Naive thymus-derived CD8-positive, alpha-beta T cell (primary cell): ENCODE results near the gene DUSP16. TPM values are rescaled to one million over a fixed set of nuclear protein-coding genes. Genes with fewer than 3 reads are reported as not detected.
"Not testable (repeated sequence)": the region's sequence is repeated elsewhere in the genome, so short reads cannot be mapped to it uniquely, and the experiment has no call there.

Experiments
- ATAC-seq, 2 donors: fragments of 150-1000 bp; cut with Tn5 transposase in 1 of 2; sonication (Bioruptor Pico), chemical (Tn5 transposase) in 1 of 2; 1 replicate in 1 of 2; 2 replicates in 1 of 2; pipeline ENCODE4 v1.10.0; 2021; ENCODE audit warnings: mild to moderate bottlenecking in 2 of 2, moderate library complexity in 2 of 2
- POLR2A ChIA-PET: fragments of 350-600 bp; sonication (Branson Sonifier 250); formaldehyde crosslinking; loops from one replicate; lab custom pipeline; 2021; ENCODE audit warnings: antibody characterized with exemption; lab: Charles Lee
- DNase-seq, 10 donors: peaks; one replicate each; pipeline versions ENCODE4 v3.0.0 to v3.0.0-alpha.2; 2020 to 2022
- H3K27ac Mint-ChIP-seq, 10 donors: one replicate each; pipeline ENCODE4 v1.8.0; 2020 to 2022; ENCODE audit warnings: mild to moderate bottlenecking in 10 of 10, mixed read lengths in 10 of 10, moderate library complexity in 4 of 10, inconsistent platforms in 1 of 10
- H3K27me3 Mint-ChIP-seq, 5 donors: one replicate each; pipeline ENCODE4 v1.8.0; 2021 to 2022; ENCODE audit warnings: mixed read lengths in 5 of 5
- H3K36me3 Mint-ChIP-seq, 3 donors: one replicate each; pipeline ENCODE4 v1.8.0; 2020 to 2022; ENCODE audit warnings: mixed read lengths in 3 of 3, mild to moderate bottlenecking in 2 of 3, inconsistent platforms in 1 of 3
- H3K4me1 Mint-ChIP-seq, 4 donors: one replicate each; pipeline ENCODE4 v1.8.0; 2021 to 2022; ENCODE audit warnings: mixed read lengths in 4 of 4
- H3K4me3 Mint-ChIP-seq, 10 donors: one replicate each; pipeline ENCODE4 v1.8.0; 2020 to 2022; ENCODE audit warnings: mild to moderate bottlenecking in 10 of 10, mixed read lengths in 10 of 10, moderate library complexity in 6 of 10, inconsistent platforms in 1 of 10
- H3K9me3 Mint-ChIP-seq, 9 donors: one replicate each; pipeline ENCODE4 v1.8.0; 2020 to 2022; ENCODE audit warnings: mixed read lengths in 9 of 9, mild to moderate bottlenecking in 3 of 9, inconsistent platforms in 1 of 9, moderate library complexity in 1 of 9
- polyA plus RNA-seq, 3 donors: library from polyadenylated mRNA; unstranded; fragments of 300-500 nt; fragmentation: Illumina TruSeq; gene quantifications; one replicate each; pipeline ENCODE4 v1.2.3, GENCODE V29; 2021
- total RNA-seq, 8 experiments: library from RNA in 2 of 8; stranded (reverse) in 2 of 8; gene quantifications; one replicate each; pipeline ENCODE4 v1.2.3 and lab custom pipeline; 2021 to 2026

The DUSP16 gene
- total and polyA plus RNA-seq, 5 experiments from 2014 or later, result 4.5 to 30.4 (median 4.7) TPM

- ATAC-seq, result peak; percentile 72 to 78
- peaks cover 0 to 9% (median 0%) of the 10 kb centered on the region in 9 donors for H3K9me3 Mint-ChIP-seq
- peak in 3 of 10 donors; percentile 11 to 26 (median 14) for DNase-seq
- H3K27me3 Mint-ChIP-seq, result no peaks in the 10 kb centered on the region
- peaks cover 23 to 41% (median 39%) of the 10 kb centered on the region in 4 donors for H3K4me1 Mint-ChIP-seq
- peak overlapping the region; percentile 87 to 97 (median 94) for H3K27ac Mint-ChIP-seq
- POLR2A ChIA-PET, result interaction anchor here (0.6 to 1.3 kb wide), 4 partner anchors 9 to 93 kb away, joined by 3 to 5 read pairs (median 4); partner anchors contain the start of gene DUSP16
- peak overlapping the region; percentile 4 to 65 (median 34) for H3K4me3 Mint-ChIP-seq
- peaks cover 0 to 3% (median 3%) of the 10 kb centered on the region in 3 donors for H3K36me3 Mint-ChIP-seq
These were observed 34.8 kb downstream of the DUSP16 start for GRCh38 chr12:12527820-12528296.

GRCh38 chr12:12524128-12524527 is 38.5 kb downstream of the DUSP16 start:
- H3K36me3 Mint-ChIP-seq, result peaks cover 11 to 18% (median 17%) of the 10 kb centered on the region in 3 donors
- peak overlapping the region in 2 of 10 donors; percentile 34 to 82 for H3K27ac Mint-ChIP-seq
- no peak overlapping the region for H3K4me3 Mint-ChIP-seq
- no peak for DNase-seq
- H3K4me1 Mint-ChIP-seq, result peaks cover 24 to 52% (median 35%) of the 10 kb centered on the region in 4 donors
- ATAC-seq, result no peak
- peaks cover 0 to under 1% (median 0%) of the 10 kb centered on the region in 9 donors for H3K9me3 Mint-ChIP-seq
- POLR2A ChIA-PET, result no interaction called here
- H3K27me3 Mint-ChIP-seq, result no peaks in the 10 kb centered on the region

- DNase-seq, result no peak
- POLR2A ChIA-PET, result interaction anchor here (1.1 kb wide), 1 partner anchor 165 kb away, joined by 3 read pairs; no protein-coding TSS in a partner anchor
- Mint-ChIP-seq H3K27ac (peak overlapping the region in 1 of 10 donors; percentile 48), H3K36me3 (peaks cover 18 to 26% (median 22%) of the 10 kb centered on the region in 3 donors), H3K27me3 (no peaks in the 10 kb centered on the region), H3K4me1 (peaks cover 20 to 45% (median 26%) of the 10 kb centered on the region in 4 donors), H3K4me3 (no peak overlapping the region), H3K9me3 (no peaks in the 10 kb centered on the region)
- ATAC-seq, result no peak
These were observed 39.4 kb downstream of the DUSP16 start for GRCh38 chr12:12523229-12523628.

GRCh38 chr12:12522657-12523056 is 40.0 kb downstream of the DUSP16 start:
- Mint-ChIP-seq H3K36me3 (peaks cover 18 to 31% (median 26%) of the 10 kb centered on the region in 3 donors), H3K27ac (peak overlapping the region in 3 of 10 donors; percentile 37 to 45 (median 43)), H3K4me1 (peaks cover 16 to 39% (median 21%) of the 10 kb centered on the region in 4 donors)
- H3K9me3 Mint-ChIP-seq, H3K27me3 Mint-ChIP-seq, DNase-seq, H3K4me3 Mint-ChIP-seq, ATAC-seq: not testable (repeated sequence)
- POLR2A ChIA-PET, result interaction anchor here (1.1 kb wide), 1 partner anchor 165 kb away, joined by 3 read pairs; no protein-coding TSS in a partner anchor

- Mint-ChIP-seq H3K27me3 (no peaks in the 10 kb centered on the region), H3K9me3 (no peaks in the 10 kb centered on the region), H3K27ac (peak overlapping the region in 2 of 10 donors; percentile 37 to 53), H3K36me3 (peaks cover 26 to 39% (median 34%) of the 10 kb centered on the region in 3 donors), H3K4me3 (no peak overlapping the region), H3K4me1 (peaks cover 11 to 36% (median 17%) of the 10 kb centered on the region in 4 donors)
- ATAC-seq, result no peak
- DNase-seq, result no peak
- POLR2A ChIA-PET, result interaction anchor here (1.2 kb wide), 1 partner anchor 80 kb away, joined by 3 read pairs; no protein-coding TSS in a partner anchor
These were observed 40.8 kb downstream of the DUSP16 start for GRCh38 chr12:12521888-12522287.

- H3K27ac Mint-ChIP-seq, result peak overlapping the region in 1 of 10 donors; percentile 54
- DNase-seq (no peak), ATAC-seq (no peak)
- H3K9me3 Mint-ChIP-seq, result no peaks in the 10 kb centered on the region
- no peaks in the 10 kb centered on the region for H3K27me3 Mint-ChIP-seq
- peaks cover 27 to 44% (median 38%) of the 10 kb centered on the region in 3 donors for H3K36me3 Mint-ChIP-seq
- H3K4me3 Mint-ChIP-seq, result no peak overlapping the region
- POLR2A ChIA-PET, result interaction anchor here (1.2 kb wide), 1 partner anchor 79 kb away, joined by 3 read pairs; no protein-coding TSS in a partner anchor
- H3K4me1 Mint-ChIP-seq, result peaks cover 4 to 31% (median 11%) of the 10 kb centered on the region in 4 donors
These were observed 41.6 kb downstream of the DUSP16 start for GRCh38 chr12:12521044-12521485.

- ATAC-seq (no peak), DNase-seq (no peak)
- H3K4me3 Mint-ChIP-seq, result no peak overlapping the region
- H3K4me1 Mint-ChIP-seq, result peaks cover 4 to 31% (median 8%) of the 10 kb centered on the region in 4 donors
- POLR2A ChIA-PET, result interaction anchor here (0.6 kb wide), 1 partner anchor 146 kb away, joined by 4 read pairs; no protein-coding TSS in a partner anchor
- H3K27ac Mint-ChIP-seq, result no peak overlapping the region
- no peaks in the 10 kb centered on the region for H3K9me3 Mint-ChIP-seq
- H3K27me3 Mint-ChIP-seq, result no peaks in the 10 kb centered on the region
- peaks cover 27 to 49% (median 38%) of the 10 kb centered on the region in 3 donors for H3K36me3 Mint-ChIP-seq
These were observed 42.4 kb downstream of the DUSP16 start for GRCh38 chr12:12520273-12520672.

- Mint-ChIP-seq H3K4me1 (peaks cover 4 to 31% (median 8%) of the 10 kb centered on the region in 4 donors), H3K4me3 (no peak overlapping the region), H3K27me3 (no peaks in the 10 kb centered on the region), H3K36me3 (peaks cover 27 to 52% (median 41%) of the 10 kb centered on the region in 3 donors), H3K27ac (peak overlapping the region in 2 of 10 donors; percentile 13 to 53), H3K9me3 (no peaks in the 10 kb centered on the region)
- POLR2A ChIA-PET, result interaction anchor here (0.5 to 1.2 kb wide), 4 partner anchors 9 to 146 kb away, joined by 3 to 4 read pairs (median 4); no protein-coding TSS in a partner anchor
- DNase-seq (no peak), ATAC-seq (no peak)
These were observed 43.2 kb downstream of the DUSP16 start for GRCh38 chr12:12519354-12519998.

- POLR2A ChIA-PET, result interaction anchor here (1.0 to 1.2 kb wide), 2 partner anchors 9 to 33 kb away, joined by 3 to 4 read pairs; no protein-coding TSS in a partner anchor
- H3K27ac Mint-ChIP-seq, result no peak overlapping the region
These were observed 43.7 kb downstream of the DUSP16 start for GRCh38 chr12:12518919-12519318.

GRCh38 chr12:12518464-12518845 is 44.2 kb downstream of the DUSP16 start:
- Mint-ChIP-seq H3K27me3 (no peaks in the 10 kb centered on the region), H3K9me3 (no peaks in the 10 kb centered on the region), H3K4me3 (no peak overlapping the region), H3K4me1 (peaks cover 3 to 24% (median 6%) of the 10 kb centered on the region in 4 donors), H3K27ac (peak overlapping the region in 1 of 10 donors; percentile 33), H3K36me3 (peaks cover 27 to 58% (median 44%) of the 10 kb centered on the region in 3 donors)
- DNase-seq, result no peak
- no peak for ATAC-seq
- POLR2A ChIA-PET, result interaction anchor here (1.0 to 1.2 kb wide), 2 partner anchors 10 to 33 kb away, joined by 3 to 4 read pairs; no protein-coding TSS in a partner anchor

More at GRCh38 chr12:12518919-12519318, 43.7 kb downstream of the DUSP16 start:
- Mint-ChIP-seq H3K27me3 (no peaks in the 10 kb centered on the region), H3K4me3 (no peak overlapping the region), H3K36me3 (peaks cover 27 to 55% (median 44%) of the 10 kb centered on the region in 3 donors), H3K9me3 (no peaks in the 10 kb centered on the region), H3K4me1 (peaks cover 5 to 28% (median 8%) of the 10 kb centered on the region in 4 donors)
- ATAC-seq, result no peak
- DNase-seq, result no peak

- Mint-ChIP-seq H3K27me3 (no peaks in the 10 kb centered on the region), H3K4me1 (peaks cover 7 to 12% (median 8%) of the 10 kb centered on the region in 4 donors), H3K4me3 (no peak overlapping the region), H3K36me3 (peaks cover 10 to 49% (median 31%) of the 10 kb centered on the region in 3 donors), H3K9me3 (no peaks in the 10 kb centered on the region), H3K27ac (peak overlapping the region in 2 of 10 donors; percentile 4 to 37)
- POLR2A ChIA-PET, result no interaction called here
- DNase-seq, result no peak
- no peak for ATAC-seq
These were observed 49.2 kb downstream of the DUSP16 start for GRCh38 chr12:12513416-12514006.
